IPS-18a (cell line): ENCODE measurements around the gene ADCY5.

Experiments
- H3K27ac ChIP-seq: one replicate; pipeline ENCODE4 v1.5.1; 2013; ENCODE audit warnings: low read length
- H3K27me3 ChIP-seq: one replicate; pipeline ENCODE4 v1.6.1; 2013; ENCODE audit warnings: mild to moderate bottlenecking, low read length; ENCODE audit not compliant: control insufficient read depth, insufficient read depth
- H3K36me3 ChIP-seq: one replicate; pipeline ENCODE4 v1.6.1; 2013; ENCODE audit warnings: low read depth, low read length; ENCODE audit not compliant: control insufficient read depth
- H3K4me1 ChIP-seq: one replicate; pipeline ENCODE4 v1.6.1; 2013; ENCODE audit warnings: low read depth, low read length; ENCODE audit not compliant: control insufficient read depth
- H3K4me3 ChIP-seq: one replicate; pipeline ENCODE4 v1.5.1; 2013; ENCODE audit warnings: low read length
- H3K9ac ChIP-seq: one replicate; pipeline ENCODE4 v1.6.1; 2013; ENCODE audit warnings: mild to moderate bottlenecking, low read length, moderate library complexity
- H3K9me3 ChIP-seq: one replicate; pipeline ENCODE4 v1.6.1; 2013; ENCODE audit warnings: low read depth, low read length; ENCODE audit not compliant: control insufficient read depth

The ADCY5 gene

DNA sequence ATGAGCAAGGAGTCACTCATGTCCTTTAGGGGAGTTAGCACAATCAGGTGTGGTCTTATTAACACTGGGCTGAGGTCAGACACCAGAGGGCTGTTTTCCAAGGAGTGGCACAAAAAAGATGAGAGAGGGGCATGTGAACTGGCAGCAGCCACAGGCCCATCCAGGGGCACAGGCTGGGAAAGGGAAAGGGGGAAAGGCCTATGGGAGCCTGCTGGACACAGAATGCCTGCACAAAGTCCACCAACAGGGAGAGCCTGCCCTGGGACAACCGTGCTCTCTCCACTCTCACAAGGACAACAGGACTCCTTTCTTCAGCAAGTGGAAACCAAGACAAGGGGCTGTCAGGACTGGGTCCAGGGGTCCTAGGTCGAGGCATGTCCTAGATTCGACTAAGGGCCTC lies 109.6 kb downstream of the ADCY5 start:
- no peak overlapping the region for H3K27ac ChIP-seq
- peaks cover 3% of the 10 kb centered on the region for H3K4me1 ChIP-seq
- H3K4me3 ChIP-seq, result no peak overlapping the region
- H3K9me3 ChIP-seq, result no peaks in the 10 kb centered on the region
- H3K9ac ChIP-seq, result no peak overlapping the region
- H3K36me3 ChIP-seq, result no peaks in the 10 kb centered on the region
- no peaks in the 10 kb centered on the region for H3K27me3 ChIP-seq

- Histone ChIP-seq H3K9me3 (no peaks in the 10 kb centered on the region), H3K27me3 (no peaks in the 10 kb centered on the region), H3K9ac (no peak overlapping the region), H3K4me3 (no peak overlapping the region), H3K27ac (no peak overlapping the region), H3K4me1 (no peaks in the 10 kb centered on the region), H3K36me3 (no peaks in the 10 kb centered on the region)
Observed at GRCh38 chr3:123338620-123339061, 110.2 kb downstream of the ADCY5 start.

DNA sequence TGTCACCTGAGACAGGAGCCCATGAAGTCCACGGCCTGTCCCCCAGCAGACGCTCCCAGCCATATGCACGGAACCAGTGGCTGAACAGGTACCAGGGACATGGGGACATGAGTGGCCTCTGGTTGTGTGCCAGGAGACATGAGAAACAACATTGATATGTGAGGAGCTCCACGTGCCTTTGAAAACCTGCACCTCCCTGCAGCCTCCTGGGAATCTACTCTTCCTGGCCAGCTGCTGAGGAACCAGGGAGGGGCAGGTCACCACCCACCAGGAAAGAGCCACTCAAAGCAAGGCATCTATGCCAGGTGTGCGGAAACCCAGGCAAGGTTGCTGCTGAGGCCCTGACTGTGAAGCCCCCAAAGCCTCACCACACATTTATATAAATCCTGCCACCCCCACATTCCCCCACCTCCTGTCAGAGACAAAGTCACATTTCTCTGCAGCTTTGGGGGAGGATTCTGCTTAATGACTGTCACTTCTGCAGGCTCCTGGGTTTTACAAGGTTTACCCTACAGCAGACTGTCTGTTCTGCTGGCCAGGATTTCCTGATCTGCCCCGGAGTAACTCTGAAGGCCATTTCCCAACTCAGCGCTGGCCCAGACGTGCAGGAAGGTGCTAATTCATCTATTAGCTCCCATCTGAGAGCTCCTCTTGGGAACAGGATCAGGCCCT lies 110.8 kb downstream of the ADCY5 start:
- H3K27me3 ChIP-seq, result no peaks in the 10 kb centered on the region
- H3K4me1 ChIP-seq, result no peaks in the 10 kb centered on the region
- H3K36me3 ChIP-seq, result no peaks in the 10 kb centered on the region
- H3K4me3 ChIP-seq, result no peak overlapping the region
- no peaks in the 10 kb centered on the region for H3K9me3 ChIP-seq
- H3K9ac ChIP-seq, result no peak overlapping the region
- no peak overlapping the region for H3K27ac ChIP-seq

DNA sequence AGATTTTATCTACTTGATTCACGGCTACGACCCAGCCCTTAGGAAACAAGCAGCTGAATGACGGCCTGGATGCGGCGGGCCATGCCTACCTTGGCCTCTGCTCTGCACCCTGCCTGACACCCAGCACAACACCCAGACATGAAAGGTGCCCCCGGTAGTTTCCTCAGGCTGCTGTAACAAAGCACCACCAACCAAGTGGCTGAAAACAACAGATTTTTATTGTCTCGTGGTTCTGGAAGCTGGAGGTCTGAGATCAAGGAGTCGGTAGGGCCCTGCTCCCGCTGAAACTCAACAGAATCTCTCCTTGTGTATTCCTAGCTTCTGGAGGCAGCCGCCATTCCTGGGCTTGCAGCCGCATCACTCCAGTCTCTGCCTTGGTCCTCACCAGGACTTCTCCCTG lies 111.7 kb downstream of the ADCY5 start:
- H3K4me3 ChIP-seq, result no peak overlapping the region
- no peak overlapping the region for H3K9ac ChIP-seq
- no peaks in the 10 kb centered on the region for H3K9me3 ChIP-seq
- no peaks in the 10 kb centered on the region for H3K27me3 ChIP-seq
- H3K36me3 ChIP-seq, result no peaks in the 10 kb centered on the region
- no peaks in the 10 kb centered on the region for H3K4me1 ChIP-seq
- H3K27ac ChIP-seq, result no peak overlapping the region

- no peaks in the 10 kb centered on the region for H3K27me3 ChIP-seq
- no peaks in the 10 kb centered on the region for H3K9me3 ChIP-seq
- no peaks in the 10 kb centered on the region for H3K4me1 ChIP-seq
- no peak overlapping the region for H3K27ac ChIP-seq
- H3K36me3 ChIP-seq, result no peaks in the 10 kb centered on the region
- no peak overlapping the region for H3K4me3 ChIP-seq
- H3K9ac ChIP-seq, result no peak overlapping the region
Observed at GRCh38 chr3:123336441-123336851, 112.4 kb downstream of the ADCY5 start.

DNA sequence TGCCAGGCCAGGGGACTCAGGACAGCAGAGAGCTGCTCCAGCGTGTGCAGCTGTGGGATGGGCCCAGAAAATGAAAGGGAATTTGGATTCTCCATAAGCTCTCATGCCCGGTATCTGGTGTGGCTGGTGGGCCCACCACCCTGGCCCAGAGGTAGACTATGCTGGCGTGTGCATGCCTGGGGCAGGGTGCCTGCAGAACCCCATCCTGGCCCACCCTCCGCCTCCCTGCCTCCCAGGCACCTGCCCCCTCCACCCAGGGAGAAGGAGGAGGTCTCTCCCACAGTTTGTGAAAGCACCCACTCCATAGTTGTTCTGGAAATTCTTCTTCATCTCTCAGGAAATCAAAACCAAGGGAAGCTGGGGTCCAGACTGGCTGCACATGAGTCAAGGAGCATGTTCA lies 112.9 kb downstream of the ADCY5 start:
- no peaks in the 10 kb centered on the region for H3K36me3 ChIP-seq
- H3K4me1 ChIP-seq, result no peaks in the 10 kb centered on the region
- no peak overlapping the region for H3K9ac ChIP-seq
- H3K27ac ChIP-seq, result no peak overlapping the region
- H3K4me3 ChIP-seq, result no peak overlapping the region
- H3K9me3 ChIP-seq, result no peaks in the 10 kb centered on the region
- no peaks in the 10 kb centered on the region for H3K27me3 ChIP-seq

DNA sequence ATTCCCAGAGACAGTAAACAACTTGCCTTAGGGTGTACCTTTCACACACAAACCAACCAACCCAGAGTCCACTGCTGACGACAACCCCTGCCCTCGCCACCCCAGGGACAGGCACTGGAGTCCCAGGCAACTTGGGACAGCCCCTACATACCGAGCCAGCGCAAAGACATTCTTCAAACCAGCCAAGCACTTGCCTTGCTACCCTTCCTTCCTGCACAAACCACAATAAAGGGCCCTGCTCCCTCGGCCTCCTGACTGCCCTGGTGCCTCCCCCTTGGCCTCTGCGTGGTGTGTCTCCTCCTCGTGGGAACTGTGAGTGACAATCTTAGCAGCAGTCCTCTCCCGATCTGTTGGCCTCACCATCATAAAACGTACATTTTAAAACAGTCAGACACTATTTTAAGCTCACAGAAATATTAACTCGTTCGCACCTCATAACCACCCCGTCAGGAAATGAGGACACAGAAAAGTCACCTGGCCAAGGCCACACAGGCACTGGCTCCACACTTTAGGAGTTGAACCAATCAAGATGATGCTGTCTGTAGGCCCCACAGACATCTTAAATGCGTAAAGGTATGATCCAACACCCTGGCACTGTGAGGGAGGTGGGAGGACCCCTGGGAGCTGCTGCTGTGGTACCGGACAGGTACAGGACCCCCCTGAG lies 113.8 kb downstream of the ADCY5 start:
- Histone ChIP-seq H3K4me1 (no peaks in the 10 kb centered on the region), H3K27me3 (no peaks in the 10 kb centered on the region), H3K27ac (no peak overlapping the region), H3K9ac (no peak overlapping the region), H3K36me3 (no peaks in the 10 kb centered on the region), H3K4me3 (no peak overlapping the region), H3K9me3 (no peaks in the 10 kb centered on the region)

DNA sequence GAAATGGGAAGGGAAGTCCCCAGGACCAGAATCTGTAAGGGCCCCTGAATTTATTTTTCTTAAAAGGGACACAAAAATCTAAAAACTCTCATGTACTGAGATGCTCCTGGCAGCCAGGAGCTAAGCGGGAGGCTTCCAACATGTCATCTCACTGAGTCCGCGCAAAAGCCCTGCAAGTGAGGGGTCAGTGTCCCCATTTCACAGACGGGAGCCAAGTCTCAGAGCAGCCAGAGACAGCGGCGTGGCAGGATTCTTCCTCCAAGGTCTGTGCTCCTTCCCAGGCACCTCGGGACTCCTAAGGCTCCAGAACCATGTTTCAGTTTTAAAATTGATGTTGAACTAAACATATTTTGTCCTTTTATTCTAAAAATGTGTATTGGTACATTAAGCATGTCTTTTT lies 114.8 kb downstream of the ADCY5 start:
- no peaks in the 10 kb centered on the region for H3K36me3 ChIP-seq
- H3K9ac ChIP-seq, result no peak overlapping the region
- H3K9me3 ChIP-seq, result no peaks in the 10 kb centered on the region
- H3K27me3 ChIP-seq, result no peaks in the 10 kb centered on the region
- H3K4me1 ChIP-seq, result no peaks in the 10 kb centered on the region
- H3K27ac ChIP-seq, result no peak overlapping the region
- H3K4me3 ChIP-seq, result no peak overlapping the region

DNA sequence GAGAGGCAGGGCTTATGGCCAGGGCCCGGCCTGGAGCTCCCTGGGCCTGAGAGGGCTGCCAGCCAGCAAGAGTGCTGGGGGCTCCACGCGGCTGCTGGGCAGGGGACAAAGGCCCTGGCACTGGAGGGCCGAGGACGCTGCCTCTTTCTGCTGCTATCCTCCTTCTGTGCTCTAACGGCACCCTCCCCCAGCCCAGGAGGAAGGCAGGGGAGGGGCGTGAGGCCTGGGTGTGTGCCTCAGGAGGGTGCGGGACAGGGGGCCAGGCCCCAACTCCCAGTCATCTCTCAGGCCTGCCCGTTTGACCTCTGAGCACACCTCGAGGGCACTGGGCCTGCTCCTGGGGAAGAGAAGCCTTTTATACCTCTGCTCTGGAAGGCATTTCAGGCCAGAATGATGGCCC lies 115.5 kb downstream of the ADCY5 start:
- Histone ChIP-seq H3K9ac (no peak overlapping the region), H3K4me3 (no peak overlapping the region), H3K27ac (no peak overlapping the region), H3K36me3 (no peaks in the 10 kb centered on the region), H3K9me3 (no peaks in the 10 kb centered on the region), H3K27me3 (no peaks in the 10 kb centered on the region), H3K4me1 (no peaks in the 10 kb centered on the region)

DNA sequence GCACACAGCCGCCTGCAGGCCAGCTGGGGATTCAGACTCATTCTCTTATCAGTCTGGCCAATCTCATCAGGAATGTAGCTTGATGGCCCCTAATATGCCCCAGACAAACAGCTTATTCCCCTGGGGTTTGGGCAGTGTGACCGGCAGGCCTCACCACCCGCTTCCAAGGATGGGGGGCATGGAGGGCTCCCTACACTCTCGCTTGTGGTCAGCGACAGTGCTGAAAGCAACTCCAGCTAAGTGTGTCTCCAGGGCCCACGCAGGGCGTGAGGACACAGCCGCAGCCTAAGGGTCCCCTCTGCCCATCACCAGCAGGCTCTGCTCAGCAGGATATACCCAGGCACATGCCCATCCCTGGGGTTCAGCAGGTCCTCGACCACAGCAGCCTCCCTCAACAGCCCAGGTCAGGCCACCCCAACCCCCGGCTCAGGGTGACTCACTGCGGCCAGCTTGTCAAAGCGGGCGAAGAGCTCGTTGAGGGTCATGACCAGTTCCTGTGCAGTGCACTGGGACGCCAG lies 116.7 kb downstream of the ADCY5 start:
- Histone ChIP-seq H3K4me3 (no peak overlapping the region), H3K36me3 (no peaks in the 10 kb centered on the region), H3K4me1 (no peaks in the 10 kb centered on the region), H3K9me3 (no peaks in the 10 kb centered on the region), H3K27ac (no peak overlapping the region), H3K9ac (no peak overlapping the region), H3K27me3 (no peaks in the 10 kb centered on the region)

GRCh38 chr3:123331651-123332050 lies 117.2 kb downstream of the ADCY5 start:
- H3K36me3 ChIP-seq, result no peaks in the 10 kb centered on the region
- H3K9ac ChIP-seq, result no peak overlapping the region
- no peak overlapping the region for H3K4me3 ChIP-seq
- no peaks in the 10 kb centered on the region for H3K9me3 ChIP-seq
- no peaks in the 10 kb centered on the region for H3K4me1 ChIP-seq
- H3K27me3 ChIP-seq, result no peaks in the 10 kb centered on the region
- H3K27ac ChIP-seq, result no peak overlapping the region

DNA sequence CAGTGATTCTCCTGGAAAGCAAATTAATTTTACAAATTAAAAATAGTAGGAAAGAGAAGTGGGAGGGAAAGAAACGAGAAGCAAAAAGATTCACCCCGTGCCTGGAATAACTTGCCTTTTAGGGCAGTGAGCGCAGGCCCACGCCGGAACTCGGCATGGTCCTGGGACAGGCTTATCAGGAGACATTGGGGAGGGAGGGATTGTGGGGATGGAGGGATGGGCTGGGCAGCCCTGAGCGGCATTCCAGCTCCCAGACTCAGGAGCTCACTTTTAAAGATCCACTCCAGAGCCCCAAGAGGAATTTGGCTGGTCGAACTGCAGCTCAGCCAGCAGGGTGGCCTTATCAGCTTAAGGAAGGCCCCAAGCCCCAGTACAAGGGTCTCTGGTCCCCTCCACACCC lies 117.9 kb downstream of the ADCY5 start:
- Histone ChIP-seq H3K9me3 (no peaks in the 10 kb centered on the region), H3K9ac (no peak overlapping the region), H3K27me3 (no peaks in the 10 kb centered on the region), H3K36me3 (no peaks in the 10 kb centered on the region), H3K4me1 (no peaks in the 10 kb centered on the region), H3K27ac (no peak overlapping the region), H3K4me3 (no peak overlapping the region)
